GM19455 (cell line): ENCODE data around the gene DLK2.
"Not testable (repeated sequence)": the region's sequence is repeated elsewhere in the genome, so short reads cannot be mapped to it uniquely, and the experiment has no call there.

Source experiments
- ATAC-seq: cut with Tn5 transposase; IDR thresholded peaks from one replicate; pipeline ENCODE4 v1.9.1; 2021; ENCODE audit not compliant: unreplicated experiment

The DLK2 gene, protein sequence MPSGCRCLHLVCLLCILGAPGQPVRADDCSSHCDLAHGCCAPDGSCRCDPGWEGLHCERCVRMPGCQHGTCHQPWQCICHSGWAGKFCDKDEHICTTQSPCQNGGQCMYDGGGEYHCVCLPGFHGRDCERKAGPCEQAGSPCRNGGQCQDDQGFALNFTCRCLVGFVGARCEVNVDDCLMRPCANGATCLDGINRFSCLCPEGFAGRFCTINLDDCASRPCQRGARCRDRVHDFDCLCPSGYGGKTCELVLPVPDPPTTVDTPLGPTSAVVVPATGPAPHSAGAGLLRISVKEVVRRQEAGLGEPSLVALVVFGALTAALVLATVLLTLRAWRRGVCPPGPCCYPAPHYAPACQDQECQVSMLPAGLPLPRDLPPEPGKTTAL

DNA sequence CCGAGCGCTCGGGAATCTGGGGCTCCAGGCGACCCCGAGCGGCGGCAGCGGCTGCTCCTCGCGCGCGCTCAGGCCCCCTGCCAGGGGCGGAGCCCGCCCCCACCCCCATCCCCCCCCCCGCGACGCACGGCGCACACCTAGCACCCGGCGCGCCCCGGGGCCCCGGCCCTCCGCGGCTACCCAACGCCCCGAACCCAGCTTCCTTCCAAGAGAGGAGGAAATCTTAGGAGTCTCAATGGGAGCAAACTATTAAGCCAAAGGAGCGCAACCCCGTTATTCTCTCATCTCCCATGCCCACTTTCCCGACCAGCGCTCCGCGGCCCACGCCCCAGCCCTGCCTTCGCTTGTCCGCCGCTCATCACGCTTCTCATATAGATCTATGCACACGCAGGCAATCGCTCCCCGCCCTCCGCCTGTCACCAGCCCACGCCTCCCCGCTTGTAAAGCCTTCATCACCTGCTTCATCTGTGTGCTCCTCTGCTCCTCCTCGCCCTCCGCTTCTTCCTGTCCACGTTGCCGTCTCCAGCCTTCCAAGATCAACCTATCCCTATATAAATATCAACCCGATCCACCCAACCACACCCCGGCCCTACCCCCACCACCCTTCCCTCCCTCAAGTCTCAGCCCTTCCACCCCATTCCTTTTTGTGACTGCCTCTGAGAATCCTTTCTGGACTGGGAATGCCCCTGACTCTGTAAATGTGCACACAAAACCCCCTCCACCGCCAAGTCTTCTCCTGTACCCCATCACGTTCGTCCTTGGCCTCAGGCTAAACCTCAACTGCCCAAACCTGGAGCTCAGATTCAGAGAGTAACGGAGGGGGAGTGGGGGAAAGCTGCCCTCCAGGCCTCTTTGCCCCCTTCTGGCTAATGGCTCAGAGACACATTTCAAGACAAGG lies at the start of gene DLK2:
Gene DLK2, minus strand, starts transcription at position 18 of the 898 bp plus-strand sequence. CDS start 723 bp downstream, outside the sequence.
- ATAC-seq = no peak

DNA sequence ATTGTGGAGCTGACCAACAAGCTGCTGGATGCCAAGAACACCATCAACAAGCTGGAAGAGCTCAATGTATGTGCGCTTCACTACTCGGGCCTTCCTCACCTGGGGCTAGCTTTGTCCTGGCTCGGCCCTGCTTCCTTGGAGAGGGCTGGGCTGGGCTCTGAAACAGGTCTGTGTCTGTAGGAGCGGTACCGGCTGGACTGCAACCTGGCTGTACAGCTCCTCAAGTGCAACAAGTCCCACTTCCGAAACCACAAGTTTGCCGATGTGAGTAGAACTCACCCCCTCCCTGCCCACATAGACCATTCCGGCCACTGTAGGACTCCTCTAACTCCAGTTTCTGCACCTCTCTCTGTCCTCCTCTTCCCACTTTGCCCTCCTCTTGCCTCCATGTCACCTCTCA lies 48.1 kb upstream of the DLK2 start:
- ATAC-seq = no peak

DNA sequence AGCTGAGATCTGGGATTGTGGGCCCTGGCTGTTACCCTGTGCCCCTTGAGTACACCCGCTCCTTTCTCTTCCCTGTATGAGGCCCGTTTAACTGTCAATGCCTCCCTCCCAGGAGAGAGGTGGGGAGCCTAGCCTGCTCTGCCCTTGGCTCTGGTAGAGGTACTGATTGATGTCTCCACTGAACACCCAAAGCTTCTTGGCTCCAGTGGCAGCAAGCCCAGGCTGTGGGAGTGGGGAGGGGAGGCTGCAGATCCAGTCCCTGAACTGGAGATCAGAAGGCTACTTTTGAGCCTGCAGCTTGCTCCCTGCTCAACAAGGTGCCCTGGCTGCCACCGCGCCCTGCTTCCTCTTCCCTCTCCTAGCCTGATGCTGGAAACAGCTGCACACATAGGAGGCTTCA lies 47.3 kb upstream of the DLK2 start:
- no peak for ATAC-seq

DNA sequence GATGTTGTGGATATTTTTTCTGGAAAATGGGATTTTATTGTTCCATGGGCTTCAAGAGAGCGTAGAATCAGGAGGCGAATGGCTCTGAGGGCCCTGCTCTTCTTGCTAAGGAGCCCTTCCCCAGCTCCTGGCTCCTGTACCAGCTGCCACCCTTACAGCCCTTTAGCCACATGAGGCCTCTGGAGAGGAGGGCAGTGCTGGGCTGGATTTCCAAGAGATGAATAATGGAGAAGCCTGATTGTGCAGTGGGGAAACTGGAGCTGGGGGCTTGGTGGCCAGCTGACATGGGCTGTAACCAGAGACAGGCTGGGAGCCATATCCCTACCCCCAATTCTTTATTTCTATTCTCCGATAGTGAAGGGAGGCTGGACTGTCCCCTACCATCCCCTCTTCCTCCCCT lies 45.6 kb upstream of the DLK2 start:
- ATAC-seq = no peak

DNA sequence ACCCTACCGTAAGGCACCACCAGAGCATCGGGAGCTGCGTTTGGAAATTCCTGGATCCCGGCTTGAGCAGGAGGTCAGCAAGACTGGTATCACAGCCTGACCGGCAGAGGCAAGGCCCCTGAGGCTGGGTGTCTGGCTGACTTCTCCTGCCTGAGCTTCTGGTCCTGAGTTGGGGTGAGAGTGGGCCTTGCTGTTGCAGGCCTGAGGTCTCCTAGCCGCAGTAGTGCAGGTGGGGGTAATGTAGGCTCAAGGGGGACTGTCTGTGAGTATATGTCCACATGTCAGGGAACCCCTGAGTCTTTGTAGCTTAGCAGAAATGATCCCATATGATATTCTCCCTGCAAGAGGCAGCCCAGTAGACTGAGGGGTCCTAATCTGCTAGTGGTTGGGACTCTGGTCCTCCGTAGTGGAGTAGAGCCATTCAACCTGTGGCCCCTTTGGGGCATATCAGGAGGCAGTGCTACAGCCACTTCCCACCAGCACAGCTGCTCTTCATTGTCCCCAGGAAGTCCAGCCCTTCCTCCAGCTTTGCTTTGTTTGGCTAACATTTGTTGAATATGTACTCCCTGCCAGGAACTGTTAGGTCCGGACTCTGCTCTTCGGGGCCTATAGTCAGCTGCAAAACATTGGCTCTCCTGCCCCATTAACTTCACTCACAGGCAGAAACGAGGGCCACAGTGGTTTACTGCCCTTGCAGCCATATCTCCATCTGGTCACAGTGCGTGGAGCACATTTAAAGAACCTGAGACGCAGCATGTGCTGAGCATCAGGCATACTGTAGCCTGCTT lies 43.9 kb upstream of the DLK2 start:
- no peak for ATAC-seq

DNA sequence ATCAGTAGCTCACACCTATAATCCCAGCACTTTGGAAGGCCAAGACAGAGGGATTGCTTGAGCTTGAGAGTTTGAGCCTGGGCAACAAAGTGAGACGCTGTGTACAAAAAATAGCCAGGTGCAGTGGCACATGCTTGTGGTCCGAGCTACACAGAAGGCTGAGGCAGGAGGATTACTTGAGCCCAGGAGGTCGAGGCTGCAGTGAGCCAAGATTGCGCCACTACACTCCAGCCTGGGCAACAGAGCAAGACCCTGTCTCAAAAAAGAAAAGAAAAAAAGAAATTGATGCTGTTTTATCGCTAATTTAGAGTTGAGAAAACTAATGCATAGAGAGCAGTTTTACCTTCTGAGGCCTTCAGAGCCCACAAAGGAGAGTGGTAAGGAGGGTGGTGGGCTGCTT lies 42.9 kb upstream of the DLK2 start:
- ATAC-seq = not testable (repeated sequence)

DNA sequence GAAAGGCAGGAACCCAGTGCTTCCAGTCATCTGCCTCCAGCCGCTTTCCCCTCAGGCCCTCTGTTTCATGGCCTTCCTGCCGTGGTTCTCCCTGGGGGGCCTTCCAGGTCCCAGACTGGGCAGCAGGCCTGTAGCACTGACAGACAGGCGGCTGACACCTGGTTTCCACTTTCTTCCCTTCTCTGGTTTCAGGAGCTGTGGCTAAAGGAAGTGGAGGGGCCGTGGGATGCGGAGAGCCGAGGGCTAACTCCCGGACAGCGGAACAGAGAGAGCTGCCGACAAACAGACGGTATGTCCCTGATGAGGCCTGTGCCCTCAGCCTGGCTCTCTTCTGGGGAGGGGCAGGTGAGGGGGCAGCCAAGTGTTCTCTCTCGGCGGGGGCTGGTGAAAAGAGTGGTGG lies 42.3 kb upstream of the DLK2 start:
- no peak for ATAC-seq

DNA sequence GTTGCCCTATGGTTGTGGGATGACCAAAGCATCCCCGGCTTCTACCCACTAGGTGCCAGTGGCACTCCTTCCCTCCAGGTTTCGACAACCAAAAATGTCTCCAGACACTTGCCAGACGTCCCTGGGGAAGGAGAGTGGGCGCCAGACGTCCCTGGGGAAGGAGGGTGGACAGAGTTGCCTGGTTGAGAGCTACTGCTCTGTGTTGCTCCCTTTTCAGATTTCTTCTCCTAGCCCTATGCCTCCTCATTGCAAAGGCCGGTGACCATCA lies 41.7 kb upstream of the DLK2 start:
- ATAC-seq = no peak

DNA sequence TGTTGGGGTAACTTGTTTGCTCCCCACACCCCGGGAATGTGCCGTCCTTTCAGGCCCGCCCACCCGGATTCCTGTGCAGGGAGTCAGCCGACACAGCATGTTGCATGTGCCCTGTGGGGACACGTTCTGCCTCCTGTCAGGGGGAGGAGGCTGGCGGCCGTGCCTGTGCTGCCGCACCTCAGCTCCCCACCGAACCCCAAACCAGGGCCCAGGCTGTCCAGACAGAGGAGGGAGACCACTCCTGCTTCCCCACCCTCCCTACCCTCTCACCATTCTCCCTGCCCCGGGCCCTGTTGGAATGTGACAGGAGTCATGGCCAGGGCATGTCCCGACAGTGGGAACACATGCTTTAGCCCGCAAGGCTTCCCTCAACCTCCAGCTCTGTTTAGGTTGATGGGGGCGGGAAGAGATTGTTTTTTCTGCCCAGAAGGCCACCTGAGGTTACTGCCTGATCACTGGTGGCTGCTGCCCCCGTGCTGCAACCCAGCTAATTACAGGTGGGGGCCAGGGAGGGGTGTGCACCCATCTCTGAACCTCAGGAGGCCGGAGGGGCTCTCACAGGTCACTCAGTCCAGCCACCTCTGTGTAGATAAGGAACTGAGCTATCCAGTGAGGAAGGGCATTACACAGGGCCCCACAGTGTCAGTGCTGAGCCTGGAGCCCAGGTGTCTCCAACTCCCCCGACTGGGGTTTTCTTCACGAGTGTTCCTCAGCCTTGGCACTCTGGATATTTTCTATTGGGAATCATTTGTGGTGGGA lies 41.2 kb upstream of the DLK2 start:
- no peak for ATAC-seq

DNA sequence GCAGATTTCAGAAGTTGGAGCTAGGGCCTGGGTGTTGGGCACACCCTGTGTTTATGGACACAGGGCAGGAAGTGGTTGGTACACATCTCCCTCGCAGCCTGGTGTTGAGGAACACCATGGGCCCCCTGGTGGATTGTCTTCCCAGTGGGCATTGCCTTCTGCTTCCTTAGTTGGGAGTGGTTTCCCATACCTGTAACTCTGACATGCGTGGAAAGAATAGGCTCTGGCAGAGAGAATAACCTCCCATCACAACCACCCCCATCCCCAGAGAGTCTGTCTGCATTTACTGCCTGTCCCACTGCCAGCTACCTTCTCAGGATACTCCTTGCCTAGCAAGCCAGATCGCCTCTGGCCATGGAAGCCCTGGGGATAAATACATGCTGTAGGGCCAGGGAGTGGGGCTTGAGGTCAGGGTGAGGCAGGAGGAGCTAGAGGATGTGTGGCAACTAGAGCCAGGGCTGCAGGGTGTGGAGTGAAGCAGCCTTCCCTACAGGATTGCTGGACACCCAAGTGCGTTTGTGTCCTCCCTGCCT lies 40.1 kb upstream of the DLK2 start:
- no peak for ATAC-seq

DNA sequence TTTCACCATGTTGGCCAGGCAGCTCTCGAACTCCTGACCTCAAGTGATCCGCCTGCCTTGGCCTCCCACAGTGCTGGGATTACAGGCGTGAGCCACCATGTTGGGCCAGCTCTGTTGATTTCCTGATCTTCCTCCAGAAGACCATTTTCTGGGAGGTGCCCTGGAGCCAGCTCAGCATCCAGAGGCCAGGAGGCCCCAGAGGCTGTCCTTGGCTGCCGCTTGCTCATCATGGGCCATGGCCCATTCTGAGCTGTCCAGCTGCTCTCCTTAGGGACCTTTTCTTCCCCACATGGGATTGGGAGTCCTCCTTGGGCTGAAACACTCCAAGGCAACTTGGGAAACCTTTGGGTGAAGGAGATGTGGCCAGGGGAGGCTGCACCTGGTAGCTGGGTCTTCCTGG lies 39.4 kb upstream of the DLK2 start:
- ATAC-seq = no peak

DNA sequence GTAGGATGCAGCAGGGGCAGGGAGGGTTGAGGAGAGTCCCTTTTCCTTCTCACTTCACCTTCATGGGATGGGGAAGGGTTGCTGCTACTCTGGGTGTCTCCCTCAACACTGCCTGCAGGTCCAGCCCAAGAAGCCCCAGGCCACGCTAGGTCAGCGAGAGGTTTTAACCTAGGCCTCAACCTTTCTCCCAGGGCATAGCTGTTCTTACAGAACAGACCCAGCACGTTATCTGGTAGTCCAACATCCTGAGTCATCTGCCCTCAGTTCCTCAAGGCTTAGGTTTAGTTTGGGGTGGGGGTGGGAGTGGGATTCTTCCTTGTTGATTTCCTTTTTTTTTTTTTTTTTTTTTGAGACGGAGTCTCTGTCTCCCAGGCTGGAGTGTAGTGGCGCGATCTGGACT lies 39.0 kb upstream of the DLK2 start:
- no peak for ATAC-seq

DNA sequence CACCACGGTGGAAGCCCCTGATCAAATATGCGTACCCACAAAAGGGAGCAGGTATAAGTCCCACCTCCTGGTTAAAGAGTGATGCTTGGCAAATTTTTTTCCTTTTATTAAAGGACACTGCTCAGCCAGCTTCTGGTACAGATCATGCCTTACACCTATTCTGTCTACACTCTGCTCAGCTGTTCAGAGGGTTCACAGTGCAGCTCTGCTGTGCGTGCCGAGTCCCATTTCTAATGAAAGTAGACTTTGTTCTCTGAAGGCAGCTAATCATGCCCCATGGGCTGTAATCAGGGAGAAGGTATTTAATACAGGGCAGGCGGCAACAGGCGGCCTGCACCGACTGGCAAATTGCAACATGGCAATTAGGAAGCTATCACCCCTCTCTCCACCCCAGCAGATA lies 38.5 kb upstream of the DLK2 start:
- no peak for ATAC-seq

DNA sequence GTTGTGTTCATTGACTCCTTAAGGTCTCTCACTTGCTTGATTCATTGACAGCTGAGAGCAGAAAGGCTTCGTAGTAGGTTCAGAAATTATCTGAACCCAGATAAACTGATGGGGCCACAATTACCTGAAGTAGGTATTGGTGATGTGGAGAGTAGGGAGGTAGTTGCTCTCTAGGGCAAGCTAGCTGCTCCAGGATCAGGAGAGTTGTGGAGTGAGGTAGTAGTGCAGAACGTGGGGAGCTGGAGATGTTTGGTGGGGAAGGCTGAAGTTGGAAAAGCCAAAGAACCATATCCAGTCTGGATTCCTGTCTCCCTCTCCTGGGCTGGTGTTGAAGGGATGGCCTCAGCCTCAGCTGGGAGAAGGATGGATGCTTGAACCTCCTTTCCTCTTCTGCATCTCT lies 37.9 kb upstream of the DLK2 start:
- no peak for ATAC-seq

DNA sequence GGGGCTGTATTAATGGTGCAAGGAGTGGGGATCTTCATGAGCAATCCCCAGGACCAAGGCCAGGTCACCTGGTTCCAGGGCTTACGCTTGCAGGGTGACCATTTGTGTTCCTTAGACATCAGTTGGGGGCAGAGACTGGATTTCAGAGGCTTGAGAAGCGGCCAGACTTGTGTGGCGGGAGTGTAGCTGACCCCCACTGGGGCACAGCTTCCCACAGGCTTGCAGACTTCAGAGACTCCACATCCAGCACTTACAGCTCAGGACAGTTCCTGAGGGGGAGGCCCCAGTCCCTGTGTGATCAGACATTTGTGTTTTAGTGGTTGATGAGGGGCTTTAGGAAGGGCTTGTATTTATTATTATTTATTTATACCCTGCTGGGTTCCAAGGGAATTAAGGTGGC lies 37.3 kb upstream of the DLK2 start:
- no peak for ATAC-seq

DNA sequence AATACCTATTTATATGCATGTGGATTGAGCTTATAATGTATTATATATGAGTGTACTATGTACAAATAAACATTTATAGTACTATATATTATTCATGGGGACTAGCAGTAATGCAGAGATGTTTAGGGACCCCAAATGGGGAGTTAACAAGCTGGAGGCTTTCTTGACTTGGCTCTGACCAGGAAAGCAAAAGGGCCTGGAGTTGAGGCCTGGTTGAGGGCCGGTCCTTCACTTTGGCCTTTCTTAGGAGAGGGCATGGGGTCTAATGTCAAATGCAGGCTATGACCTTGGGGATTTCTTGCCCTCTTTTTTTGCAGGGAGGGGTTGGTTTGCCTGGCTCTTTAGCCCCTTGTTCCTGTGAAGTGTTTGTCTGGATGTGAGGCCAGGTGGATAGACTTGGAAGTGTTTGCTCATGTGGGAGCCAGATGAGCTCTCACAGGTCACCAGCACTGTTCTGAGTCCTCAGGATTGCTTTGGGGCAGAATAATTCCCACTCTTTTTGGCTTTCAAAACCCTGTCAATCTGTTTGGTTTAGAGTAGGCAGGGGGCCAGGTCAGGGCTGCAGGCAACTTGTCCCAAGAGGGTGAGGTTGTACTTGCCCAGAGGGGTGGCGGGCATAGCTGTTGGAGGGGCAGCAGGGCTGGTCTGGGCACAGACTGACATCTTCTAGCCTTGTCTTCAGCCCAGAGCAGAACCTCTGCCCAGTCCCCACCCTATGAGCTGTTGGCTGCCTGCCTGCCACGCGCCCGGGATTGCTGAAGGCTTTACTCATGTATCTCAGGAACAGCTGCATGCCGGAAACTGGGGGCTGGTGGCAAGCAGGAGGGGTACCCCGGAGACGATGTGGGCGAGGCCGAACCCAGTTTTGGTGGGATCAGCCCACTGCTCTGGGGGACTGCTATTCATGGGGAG lies 36.7 kb upstream of the DLK2 start:
- no peak for ATAC-seq

DNA sequence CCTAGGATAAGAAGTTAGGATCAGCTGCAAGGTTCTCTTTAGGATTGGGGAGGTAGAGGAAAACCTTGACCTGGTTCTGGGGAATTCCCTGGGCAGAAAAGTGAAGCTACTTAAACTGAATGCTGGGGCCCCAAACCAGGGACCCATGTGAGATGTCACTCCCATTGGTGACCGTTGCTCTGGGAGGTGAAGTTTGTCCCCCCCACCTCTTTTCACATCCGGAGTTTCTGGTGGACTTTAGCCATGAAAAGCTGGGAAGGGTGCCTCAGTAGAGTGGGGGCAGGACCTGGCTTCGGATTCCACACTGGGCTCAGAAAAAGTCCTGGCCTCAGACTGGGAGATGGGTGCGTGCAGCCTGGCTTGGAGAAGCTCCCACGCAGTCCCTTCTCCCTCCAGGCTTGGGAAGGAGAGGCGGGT lies 35.2 kb upstream of the DLK2 start:
- no peak for ATAC-seq

DNA sequence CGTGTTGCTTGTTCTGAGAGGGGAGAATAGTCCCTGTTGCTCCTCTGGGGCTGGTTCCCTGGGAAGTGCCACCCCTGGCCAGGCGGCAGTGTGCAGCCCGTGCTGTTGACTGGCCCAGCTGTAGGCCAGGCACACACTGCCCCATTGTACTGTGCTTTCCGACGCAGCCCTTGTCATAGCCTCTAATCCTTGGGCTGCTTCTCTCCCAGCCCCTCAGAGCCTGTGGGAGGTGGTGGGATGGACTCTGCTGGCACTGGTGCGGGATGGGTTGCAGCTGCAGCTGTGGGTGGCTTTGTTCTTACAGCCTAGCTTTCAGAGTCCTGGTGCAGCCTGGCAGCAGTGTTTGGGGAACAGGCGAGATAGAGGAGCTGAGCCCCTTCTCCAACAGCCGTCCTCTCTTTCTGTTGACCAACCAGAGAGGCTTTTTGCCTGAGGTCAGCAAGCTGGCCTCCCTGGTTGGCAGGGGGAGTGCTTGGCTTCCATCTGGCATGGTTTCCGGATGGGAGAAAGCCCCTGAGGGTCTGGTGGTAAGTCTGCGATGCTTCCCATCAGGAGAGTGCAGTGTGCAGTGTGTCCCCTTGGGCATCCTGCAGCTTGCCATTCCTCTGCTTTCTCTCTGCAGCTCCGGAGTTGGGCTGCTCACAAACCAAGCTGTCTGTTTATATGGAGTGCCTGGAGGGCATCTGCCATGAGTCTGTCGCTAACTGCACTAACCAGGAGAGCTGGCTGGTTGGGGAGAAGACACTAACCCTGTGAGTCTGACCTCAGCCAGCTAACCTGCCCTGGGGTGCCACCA lies 34.1 kb upstream of the DLK2 start:
- ATAC-seq = no peak
